Vagina (tissue), 2 donors: Measurements from ENCODE around the gene THOC1.

Experiments used
- POLR2A ChIP-seq, 2 donors: fragments of 450-650 bp; IDR thresholded peaks; one replicate each; pipeline ENCODE4 v1.6.1; 2017; ENCODE audit warnings: antibody characterized with exemption in 2 of 2, mild to moderate bottlenecking in 2 of 2, moderate library complexity in 2 of 2
- POLR2AphosphoS5 ChIP-seq, 2 donors: sonication (generic); formaldehyde crosslinking; IDR thresholded peaks; one replicate each; pipeline ENCODE4 v1.9.0; 2017; ENCODE audit warnings: antibody characterized with exemption in 2 of 2, mild to moderate bottlenecking in 2 of 2, low read depth in 1 of 2; ENCODE audit not compliant: insufficient read depth in 1 of 2
- TF ChIP-seq, protein P1 (sequence below), 3 experiments: fragments of 450-650 bp in 2 of 3; fragments of 200-600 bp in 1 of 3; sonication (generic) in 1 of 3; IDR thresholded peaks; one replicate each; pipeline ENCODE4 v1.5.1; 2017 to 2019; ENCODE audit warnings: antibody characterized with exemption in 3 of 3, mild to moderate bottlenecking in 2 of 3, moderate library complexity in 2 of 3

DNA sequence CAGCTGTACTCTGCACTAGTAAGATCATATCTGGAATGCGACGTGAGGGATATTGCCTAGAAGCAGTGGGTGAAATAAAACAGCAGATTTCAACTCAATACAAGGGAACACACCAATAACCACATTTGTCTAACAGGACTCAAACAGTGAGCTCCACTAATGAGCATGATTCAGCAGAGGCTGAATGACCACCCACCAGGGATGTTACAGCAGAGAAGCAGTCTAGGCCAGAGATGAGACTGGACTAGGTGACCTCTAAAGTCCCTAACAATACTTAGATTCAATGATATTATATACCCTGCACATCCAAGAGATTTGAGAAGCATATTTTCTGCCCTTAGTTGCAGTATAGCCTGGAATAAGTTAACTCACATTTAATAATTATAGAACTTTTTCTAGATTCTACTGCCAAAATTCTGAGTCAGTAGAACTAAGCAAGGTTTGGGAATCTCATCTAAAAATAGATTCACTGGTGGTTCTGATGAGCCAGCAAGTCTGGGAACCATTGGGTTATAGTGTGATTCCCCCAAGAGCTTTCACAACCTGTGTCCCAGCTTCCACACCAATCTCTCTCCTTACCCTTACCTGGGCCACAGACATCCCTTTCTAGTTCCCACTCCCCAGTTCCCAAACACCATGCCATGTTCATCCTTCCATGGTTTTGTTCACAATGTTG is 6.3 kb downstream of the THOC1 start:
- TF ChIP-seq POLR2A (IDR thresholded peaks at IDR 0.05): no peak
- no peak for TF ChIP-seq POLR2AphosphoS5 (IDR thresholded peaks at IDR 0.05; ENCODE audit: insufficient read depth in 1 of 2, low read depth in 1 of 2)
- TF ChIP-seq, protein P1, sequence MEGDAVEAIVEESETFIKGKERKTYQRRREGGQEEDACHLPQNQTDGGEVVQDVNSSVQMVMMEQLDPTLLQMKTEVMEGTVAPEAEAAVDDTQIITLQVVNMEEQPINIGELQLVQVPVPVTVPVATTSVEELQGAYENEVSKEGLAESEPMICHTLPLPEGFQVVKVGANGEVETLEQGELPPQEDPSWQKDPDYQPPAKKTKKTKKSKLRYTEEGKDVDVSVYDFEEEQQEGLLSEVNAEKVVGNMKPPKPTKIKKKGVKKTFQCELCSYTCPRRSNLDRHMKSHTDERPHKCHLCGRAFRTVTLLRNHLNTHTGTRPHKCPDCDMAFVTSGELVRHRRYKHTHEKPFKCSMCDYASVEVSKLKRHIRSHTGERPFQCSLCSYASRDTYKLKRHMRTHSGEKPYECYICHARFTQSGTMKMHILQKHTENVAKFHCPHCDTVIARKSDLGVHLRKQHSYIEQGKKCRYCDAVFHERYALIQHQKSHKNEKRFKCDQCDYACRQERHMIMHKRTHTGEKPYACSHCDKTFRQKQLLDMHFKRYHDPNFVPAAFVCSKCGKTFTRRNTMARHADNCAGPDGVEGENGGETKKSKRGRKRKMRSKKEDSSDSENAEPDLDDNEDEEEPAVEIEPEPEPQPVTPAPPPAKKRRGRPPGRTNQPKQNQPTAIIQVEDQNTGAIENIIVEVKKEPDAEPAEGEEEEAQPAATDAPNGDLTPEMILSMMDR (IDR thresholded peaks at IDR 0.05): no peak
